Femur (tissue), 1 donor: Measurements from ENCODE around the gene PROSER1.
A peak's percentile ranks its signal among the peaks of the same experiment; 100 is the strongest.
"Not testable (repeated sequence)": the region's sequence is repeated elsewhere in the genome, so short reads cannot be mapped to it uniquely, and the experiment has no call there.

Experiments
- DNase-seq: peaks from one replicate; pipeline ENCODE4 v3.0.0-alpha.2; 2017

The PROSER1 gene

GRCh38 chr13:39037880-39038568 is at the start of gene PROSER1, which contains the start of gene NHLRC3:
Gene PROSER1, minus strand, starts transcription at chr13:39038089. Its CDS starts 847 bp downstream, at chr13:39037242.
Gene NHLRC3, plus strand, starts transcription at chr13:39038456. Its CDS starts 184 bp downstream, at chr13:39038640.
- peak; percentile 97 for DNase-seq

DNA sequence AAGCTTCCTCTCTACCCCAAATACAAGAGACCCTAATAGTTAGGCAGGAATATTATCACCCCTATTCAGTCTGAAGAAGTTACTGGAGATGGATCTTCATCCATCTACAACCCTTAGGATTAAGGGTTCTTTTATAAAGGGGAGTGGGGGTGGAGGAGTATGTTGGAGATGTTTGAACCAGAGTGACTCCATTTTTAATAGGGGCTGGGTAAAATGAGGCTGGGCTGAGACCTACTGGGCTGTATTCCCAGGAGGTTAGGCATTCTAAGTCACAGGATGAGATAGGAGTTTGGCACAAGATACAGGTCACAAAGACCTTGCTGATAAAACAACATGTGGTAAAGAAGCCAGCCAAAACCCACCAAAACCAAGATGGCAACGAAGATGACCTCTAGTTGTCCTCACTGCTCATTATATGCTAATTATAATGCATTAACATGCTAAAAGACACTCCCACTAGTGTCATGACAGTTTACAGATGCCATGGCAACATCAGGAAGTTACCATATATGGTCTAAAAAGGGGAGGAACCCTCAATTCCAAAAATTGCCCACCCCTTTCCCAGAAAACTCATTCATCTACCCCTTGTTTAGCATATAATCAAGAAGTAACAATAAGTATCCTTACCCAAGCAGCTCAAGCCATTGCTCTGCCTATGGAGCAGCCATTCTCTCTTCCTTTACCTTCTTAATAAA is 48.5 kb upstream of the PROSER1 start:
- DNase-seq = not testable (repeated sequence)

GRCh38 chr13:39073983-39074382 is 36.1 kb upstream of the PROSER1 start:
- no peak for DNase-seq

DNA sequence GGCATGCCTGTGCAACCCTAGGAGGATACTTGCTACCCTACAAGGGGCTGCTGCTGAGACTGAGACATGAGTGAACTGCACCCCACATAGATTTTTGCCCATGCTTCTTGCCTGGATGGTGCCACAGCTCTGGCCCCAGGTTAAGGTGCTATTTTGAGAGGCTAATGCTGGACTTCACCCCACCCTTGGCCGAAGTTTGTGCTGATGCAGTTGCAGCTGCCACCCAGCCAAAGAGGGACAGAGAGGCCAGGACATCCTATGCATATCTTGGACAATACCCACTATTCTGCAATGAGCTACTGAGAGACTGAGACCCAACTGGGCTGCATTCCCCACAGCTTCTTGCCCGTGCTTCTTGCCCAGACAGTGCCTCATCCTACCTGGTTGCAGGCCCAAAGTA is 35.0 kb upstream of the PROSER1 start:
- DNase-seq = no peak

- DNase-seq = no peak
Observed at GRCh38 chr13:39062004-39062403, 24.1 kb upstream of the PROSER1 start.

DNA sequence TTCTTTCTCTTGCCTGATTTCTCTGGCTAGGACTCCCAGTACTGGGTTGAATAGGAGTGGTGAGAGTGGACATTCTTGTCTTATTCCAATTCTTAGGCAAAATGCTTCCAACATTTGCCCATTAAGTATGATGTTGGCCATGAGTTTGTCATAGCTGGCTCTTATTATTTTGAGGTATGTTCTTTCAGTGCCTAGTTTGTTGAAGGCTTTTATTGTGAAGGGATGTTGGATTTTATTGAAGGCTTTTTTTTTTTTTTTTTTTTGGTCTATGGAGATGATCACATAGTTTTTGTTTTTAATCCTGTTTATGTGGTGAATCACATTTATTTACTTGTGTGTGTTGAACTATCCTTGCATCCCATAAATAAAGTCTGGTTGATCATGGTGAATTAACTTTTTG is 20.2 kb upstream of the PROSER1 start:
- no peak for DNase-seq

GRCh38 chr13:39056018-39056417 is 18.1 kb upstream of the PROSER1 start:
- no peak for DNase-seq

DNA sequence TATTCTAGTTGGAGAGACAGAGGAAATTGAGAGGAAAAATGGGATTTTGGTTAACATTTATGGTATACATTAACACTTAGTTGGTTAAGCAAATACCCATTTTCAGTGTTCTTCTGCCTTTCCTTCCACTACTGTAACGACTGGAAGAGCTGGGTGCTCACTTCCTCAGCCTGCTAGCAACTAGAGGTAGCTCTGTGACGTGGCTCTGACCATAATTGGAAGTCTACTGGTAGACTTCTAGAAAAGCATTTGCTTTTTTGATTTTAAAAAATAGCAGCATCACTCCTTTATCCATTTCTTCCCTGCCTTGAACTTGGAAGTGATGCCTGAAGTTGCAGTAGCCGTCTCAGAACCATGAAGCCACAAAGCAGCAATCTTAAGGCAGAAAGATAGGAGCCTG is 16.2 kb upstream of the PROSER1 start:
- DNase-seq = no peak

DNA sequence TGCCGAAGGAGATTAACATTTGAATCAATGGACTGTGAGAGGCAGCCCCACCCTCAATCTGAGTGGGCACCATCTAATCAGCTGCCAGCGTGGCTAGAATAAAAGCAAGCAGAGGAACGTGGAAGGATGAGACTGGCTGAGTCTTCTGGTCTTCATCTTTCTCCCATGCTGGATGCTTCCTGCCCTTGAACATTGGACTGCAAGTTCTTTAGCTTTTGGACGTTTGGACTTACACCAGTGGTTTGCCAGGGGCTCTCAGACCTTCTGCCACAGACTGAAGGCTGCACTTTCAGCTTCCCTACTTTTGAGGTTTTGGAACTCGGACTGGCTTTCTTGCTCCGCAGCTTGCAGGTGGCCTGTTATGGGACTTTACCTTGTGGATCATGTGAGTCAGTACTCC is 15.1 kb upstream of the PROSER1 start:
- no peak for DNase-seq

GRCh38 chr13:39051157-39051556 is 13.3 kb upstream of the PROSER1 start:
- DNase-seq = no peak

- no peak for DNase-seq
Observed at GRCh38 chr13:39049274-39049673, 11.4 kb upstream of the PROSER1 start.

DNA sequence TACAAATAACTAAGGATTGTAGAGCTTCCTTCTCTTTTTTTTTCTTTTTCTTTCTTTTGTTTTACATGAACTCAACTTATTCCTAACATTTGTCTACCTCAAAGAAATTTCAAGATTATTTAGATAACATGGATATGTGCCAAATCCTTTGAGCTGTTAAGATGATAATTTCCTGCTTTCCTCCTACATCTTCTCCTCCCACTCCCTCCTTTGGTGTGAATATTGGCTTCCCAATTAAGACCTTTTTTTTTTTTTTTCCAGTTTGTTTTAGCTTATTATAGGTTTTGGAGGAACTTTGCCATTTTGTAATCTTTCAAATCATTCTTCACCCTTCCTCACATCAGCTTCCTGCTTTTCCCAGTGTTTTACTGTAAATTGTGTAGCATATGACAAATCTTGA is 10.9 kb upstream of the PROSER1 start:
- DNase-seq = no peak

- DNase-seq = no peak
Observed at GRCh38 chr13:39047560-39047959, 9.7 kb upstream of the PROSER1 start.

- no peak for DNase-seq
Observed at GRCh38 chr13:39044536-39044935, 6.6 kb upstream of the PROSER1 start.

DNA sequence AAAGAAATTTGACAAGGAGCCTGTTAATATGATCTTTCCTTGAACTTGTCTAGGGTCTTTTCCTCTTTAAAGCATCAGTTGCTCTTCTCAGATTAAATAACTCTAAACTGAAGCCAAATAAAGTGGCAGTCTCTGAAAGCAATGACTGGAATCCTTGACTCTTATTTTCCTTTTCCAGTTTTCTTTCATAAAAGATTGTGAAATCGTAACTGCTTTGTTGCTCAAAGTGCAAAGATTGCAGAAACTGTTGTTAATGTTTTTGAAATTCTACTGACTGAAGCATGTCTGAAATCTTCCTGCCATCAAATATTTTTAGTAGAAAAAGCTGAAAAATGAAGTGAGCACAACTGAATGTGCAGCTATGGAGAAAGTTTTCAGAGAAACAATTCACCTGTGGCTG is 2.3 kb upstream of the PROSER1 start:
- no peak for DNase-seq

DNA sequence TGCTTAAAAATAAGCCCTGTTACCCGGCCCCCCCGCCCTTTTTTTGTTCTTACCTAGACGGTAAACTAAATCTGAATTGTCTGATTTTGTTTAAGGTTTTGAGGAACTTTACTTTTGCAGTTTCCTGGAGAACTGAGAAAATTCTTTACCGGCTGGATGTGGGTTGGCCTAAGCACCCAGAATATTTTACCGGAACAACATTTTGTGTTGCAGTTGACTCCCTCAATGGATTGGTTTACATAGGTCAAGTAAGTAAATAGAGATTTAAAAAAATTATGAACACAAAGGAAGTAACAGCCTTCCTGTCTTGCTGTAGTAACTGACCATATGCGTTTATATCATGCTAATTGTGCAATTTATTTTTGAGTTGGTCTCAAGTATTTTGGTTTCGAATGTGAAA is 1.2 kb upstream of the PROSER1 start:
- DNase-seq = no peak

DNA sequence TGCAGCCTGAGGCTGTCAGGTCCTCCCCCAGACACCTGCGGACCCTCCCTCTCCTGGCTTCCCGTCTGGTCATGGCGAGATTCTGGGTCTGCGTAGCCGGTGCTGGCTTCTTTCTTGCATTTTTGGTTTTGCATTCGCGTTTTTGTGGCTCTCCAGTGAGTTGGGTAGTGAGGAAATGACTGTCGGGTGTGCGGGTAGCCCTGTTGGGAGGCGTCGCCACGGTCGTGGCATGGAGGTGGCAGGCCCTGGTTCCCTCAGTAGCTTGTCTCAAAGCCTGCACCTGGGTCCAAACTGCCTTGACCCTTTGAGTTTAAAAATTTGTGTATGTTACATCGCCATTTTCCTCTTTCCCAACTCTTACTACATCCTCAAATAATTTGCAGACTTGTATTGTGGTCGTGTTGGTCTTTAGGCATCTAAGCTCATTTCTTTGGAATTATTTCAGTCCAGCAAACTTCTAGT is 711 bp upstream of the PROSER1 start:
- DNase-seq = no peak

DNA sequence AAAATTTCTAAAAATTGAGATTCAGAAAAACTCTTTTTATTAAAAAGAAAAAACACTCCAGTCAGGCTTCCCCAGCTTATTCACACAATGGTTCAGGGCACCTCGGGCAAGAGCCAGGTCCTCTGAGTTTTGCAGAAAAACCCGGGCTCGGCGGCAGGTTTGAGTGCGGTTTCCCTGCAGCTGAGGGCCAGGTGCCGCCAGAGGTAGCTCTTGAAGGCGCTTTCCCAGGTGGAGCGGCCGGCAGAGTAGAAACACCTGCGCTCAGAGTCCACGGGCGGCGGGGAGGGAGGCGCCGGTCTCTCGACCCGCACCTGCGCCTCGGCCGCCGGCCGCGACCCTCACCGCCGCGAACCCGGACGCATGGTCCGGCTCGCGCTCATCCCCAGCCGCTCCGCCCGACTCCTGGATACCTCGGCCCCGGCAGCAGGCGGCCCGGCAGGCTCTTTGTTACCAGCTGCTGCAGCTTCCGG is 444 bp downstream of the PROSER1 start:
- DNase-seq = no peak

- DNase-seq = no peak
Observed at GRCh38 chr13:39036212-39036611, 1.7 kb downstream of the PROSER1 start.

- DNase-seq = no peak
Observed at GRCh38 chr13:39035799-39036198, 2.1 kb downstream of the PROSER1 start.

GRCh38 chr13:39035204-39035603 is 2.7 kb downstream of the PROSER1 start:
- DNase-seq = no peak

DNA sequence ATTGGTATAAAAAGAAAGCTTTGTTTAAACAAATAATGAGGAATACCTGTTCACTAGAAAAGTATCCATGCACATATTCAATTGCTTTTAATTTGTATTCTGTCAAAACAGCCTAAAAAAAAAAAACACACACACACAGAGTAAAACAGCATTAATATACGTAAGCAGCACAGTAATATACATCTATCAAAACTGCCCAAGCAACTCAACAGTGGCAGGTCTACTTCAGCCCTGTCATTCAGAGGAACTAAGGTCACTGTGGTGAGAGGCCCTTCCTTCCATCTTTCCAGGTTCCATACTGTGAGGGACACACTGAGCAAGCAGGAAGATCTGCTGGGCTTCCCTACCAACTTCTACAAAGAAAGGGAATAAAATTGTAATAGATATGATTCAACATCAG is 3.8 kb downstream of the PROSER1 start:
- no peak for DNase-seq

- DNase-seq = no peak
Observed at GRCh38 chr13:39032150-39032549, 5.7 kb downstream of the PROSER1 start.

- no peak for DNase-seq
Observed at GRCh38 chr13:39025433-39025839, 12.5 kb downstream of the PROSER1 start.
